ENCODE data around the gene MED22.
"Not testable (repeated sequence)": the region's sequence is repeated elsewhere in the genome, so short reads cannot be mapped to it uniquely, and the experiment has no call there.

MED22 gene

GRCh38 chr9:133327834-133328484, 20.0 kb downstream of the MED22 start:
- no peak overlapping the region for H3K27ac ChIP-seq
- TF ChIP-seq ZFX (IDR thresholded peaks at IDR 0.05; ENCODE audit: borderline replicate concordance) (no peak), CTCF (IDR thresholded peaks at IDR 0.05) (no peak)

- not testable (repeated sequence) for H3K27ac ChIP-seq
Observed at GRCh38 chr9:133327021-133327420, 20.9 kb downstream of the MED22 start.

GRCh38 chr9:133323991-133324703, 23.8 kb downstream of the MED22 start:
- H3K27ac ChIP-seq = no peak overlapping the region

GRCh38 chr9:133323211-133323610, 24.7 kb downstream of the MED22 start:
- no peak overlapping the region for H3K27ac ChIP-seq
- TF ChIP-seq ZFX (IDR thresholded peaks at IDR 0.05; ENCODE audit: borderline replicate concordance) = no peak
- TF ChIP-seq CTCF (IDR thresholded peaks at IDR 0.05) = no peak

More at GRCh38 chr9:133323991-133324703, 23.8 kb downstream of the MED22 start:
- TF ChIP-seq ZFX (IDR thresholded peaks at IDR 0.05; ENCODE audit: borderline replicate concordance) (no peak), CTCF (IDR thresholded peaks at IDR 0.05) (no peak)

- TF ChIP-seq CTCF (IDR thresholded peaks at IDR 0.05) = no peak
- no peak overlapping the region for H3K27ac ChIP-seq
Observed at GRCh38 chr9:133322701-133323100, 25.2 kb downstream of the MED22 start.

- H3K27ac ChIP-seq = no peak overlapping the region
- TF ChIP-seq ZFX (IDR thresholded peaks at IDR 0.05; ENCODE audit: borderline replicate concordance) = no peak
- TF ChIP-seq CTCF (IDR thresholded peaks at IDR 0.05) = no peak
Observed at GRCh38 chr9:133321411-133321935, 26.5 kb downstream of the MED22 start.

GRCh38 chr9:133320421-133320881, 27.5 kb downstream of the MED22 start:
- TF ChIP-seq ZFX (IDR thresholded peaks at IDR 0.05; ENCODE audit: borderline replicate concordance) (no peak), CTCF (IDR thresholded peaks at IDR 0.05) (no peak)
- H3K27ac ChIP-seq = no peak overlapping the region

GRCh38 chr9:133317551-133317950, 30.4 kb downstream of the MED22 start:
- H3K27ac ChIP-seq = not testable (repeated sequence)

All from 22Rv1 (cell line).